PFSK-1 (cell line): ENCODE results near the gene PLCL2.

Experiments used
- FOXP2 ChIP-seq: optimal IDR thresholded peaks from 2 replicates; pipeline ENCODE3; 2011; ENCODE audit warnings: borderline replicate concordance, control low read depth, inconsistent platforms; ENCODE audit not compliant: insufficient read depth; ENCODE audit errors: extremely low read length, extremely low read depth
- POLR2AphosphoS5 ChIP-seq: IDR thresholded peaks from 2 replicates; pipeline ENCODE4 v1.6.1; 2012; ENCODE audit warnings: low read depth, mild to moderate bottlenecking, control low read depth, low read length, moderate library complexity
- SIN3A ChIP-seq: IDR thresholded peaks from 2 replicates; pipeline ENCODE4 v1.6.1; 2012; ENCODE audit warnings: mild to moderate bottlenecking, low read length, moderate library complexity, borderline replicate concordance; ENCODE audit not compliant: insufficient read depth
- TAF1 ChIP-seq: IDR thresholded peaks from 2 replicates; pipeline ENCODE4 v1.6.1; 2012; ENCODE audit warnings: low read length, control low read depth, borderline replicate concordance; ENCODE audit not compliant: insufficient read depth
- TF ChIP-seq, protein P1 (sequence below), 2 experiments: IDR thresholded peaks; 2 replicates each; pipeline versions ENCODE4 v1.6.1 to v1.8.0; 2011 to 2012; ENCODE audit warnings: low read depth in 2 of 2, low read length in 2 of 2, control low read depth in 1 of 2, inconsistent platforms in 1 of 2, mild to moderate bottlenecking in 1 of 2, moderate library complexity in 1 of 2; ENCODE audit not compliant: insufficient read depth in 1 of 2

PLCL2 gene

DNA sequence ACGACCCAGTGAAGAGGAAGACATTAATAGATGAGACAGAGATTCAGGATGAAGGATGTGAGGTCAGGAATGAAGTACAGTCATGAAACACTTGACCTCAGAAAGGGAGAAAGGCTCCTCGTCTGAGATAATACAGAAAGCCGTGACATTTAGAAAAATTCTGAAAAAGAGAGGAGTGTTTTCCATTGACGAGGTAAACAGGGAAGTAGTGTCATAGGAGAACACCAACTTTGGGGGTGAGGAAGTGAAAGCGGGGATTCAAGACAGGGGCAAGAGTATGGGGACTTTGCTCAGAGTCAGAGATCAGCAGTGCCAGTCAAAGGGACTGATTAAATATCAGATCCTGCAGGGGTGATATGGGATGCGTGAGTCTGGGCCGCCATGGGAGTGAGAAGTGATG is 160.9 kb downstream of the PLCL2 start:
- TF ChIP-seq, protein P1, sequence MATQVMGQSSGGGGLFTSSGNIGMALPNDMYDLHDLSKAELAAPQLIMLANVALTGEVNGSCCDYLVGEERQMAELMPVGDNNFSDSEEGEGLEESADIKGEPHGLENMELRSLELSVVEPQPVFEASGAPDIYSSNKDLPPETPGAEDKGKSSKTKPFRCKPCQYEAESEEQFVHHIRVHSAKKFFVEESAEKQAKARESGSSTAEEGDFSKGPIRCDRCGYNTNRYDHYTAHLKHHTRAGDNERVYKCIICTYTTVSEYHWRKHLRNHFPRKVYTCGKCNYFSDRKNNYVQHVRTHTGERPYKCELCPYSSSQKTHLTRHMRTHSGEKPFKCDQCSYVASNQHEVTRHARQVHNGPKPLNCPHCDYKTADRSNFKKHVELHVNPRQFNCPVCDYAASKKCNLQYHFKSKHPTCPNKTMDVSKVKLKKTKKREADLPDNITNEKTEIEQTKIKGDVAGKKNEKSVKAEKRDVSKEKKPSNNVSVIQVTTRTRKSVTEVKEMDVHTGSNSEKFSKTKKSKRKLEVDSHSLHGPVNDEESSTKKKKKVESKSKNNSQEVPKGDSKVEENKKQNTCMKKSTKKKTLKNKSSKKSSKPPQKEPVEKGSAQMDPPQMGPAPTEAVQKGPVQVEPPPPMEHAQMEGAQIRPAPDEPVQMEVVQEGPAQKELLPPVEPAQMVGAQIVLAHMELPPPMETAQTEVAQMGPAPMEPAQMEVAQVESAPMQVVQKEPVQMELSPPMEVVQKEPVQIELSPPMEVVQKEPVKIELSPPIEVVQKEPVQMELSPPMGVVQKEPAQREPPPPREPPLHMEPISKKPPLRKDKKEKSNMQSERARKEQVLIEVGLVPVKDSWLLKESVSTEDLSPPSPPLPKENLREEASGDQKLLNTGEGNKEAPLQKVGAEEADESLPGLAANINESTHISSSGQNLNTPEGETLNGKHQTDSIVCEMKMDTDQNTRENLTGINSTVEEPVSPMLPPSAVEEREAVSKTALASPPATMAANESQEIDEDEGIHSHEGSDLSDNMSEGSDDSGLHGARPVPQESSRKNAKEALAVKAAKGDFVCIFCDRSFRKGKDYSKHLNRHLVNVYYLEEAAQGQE (IDR thresholded peaks at IDR 0.05; ENCODE audit: insufficient read depth in 1 of 2, low read depth in 2 of 2, low read length in 2 of 2), result no peak
- TF ChIP-seq FOXP2 (no peak), POLR2AphosphoS5 (no peak), SIN3A (no peak), TAF1 (no peak)

DNA sequence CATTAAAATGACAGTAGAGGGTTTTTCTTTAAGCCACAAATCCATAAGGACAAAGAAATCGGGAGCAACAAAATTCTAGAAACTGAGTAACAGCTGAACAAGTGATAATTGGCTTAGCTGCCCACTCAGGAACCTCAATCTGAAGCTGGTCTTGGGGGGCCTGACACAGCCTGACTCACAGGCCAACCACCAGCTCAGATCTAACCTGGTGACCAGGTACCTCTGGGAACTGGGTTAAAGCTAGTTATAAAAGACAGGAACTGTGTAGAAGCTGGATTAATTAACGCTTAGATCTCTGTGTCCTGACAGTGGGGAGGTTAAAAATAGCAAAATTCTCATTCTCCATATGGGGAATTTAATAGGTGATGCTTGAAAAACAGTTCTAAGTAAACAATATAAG is 161.9 kb downstream of the PLCL2 start:
- TF ChIP-seq TAF1 (no peak), SIN3A (no peak), FOXP2 (no peak)

DNA sequence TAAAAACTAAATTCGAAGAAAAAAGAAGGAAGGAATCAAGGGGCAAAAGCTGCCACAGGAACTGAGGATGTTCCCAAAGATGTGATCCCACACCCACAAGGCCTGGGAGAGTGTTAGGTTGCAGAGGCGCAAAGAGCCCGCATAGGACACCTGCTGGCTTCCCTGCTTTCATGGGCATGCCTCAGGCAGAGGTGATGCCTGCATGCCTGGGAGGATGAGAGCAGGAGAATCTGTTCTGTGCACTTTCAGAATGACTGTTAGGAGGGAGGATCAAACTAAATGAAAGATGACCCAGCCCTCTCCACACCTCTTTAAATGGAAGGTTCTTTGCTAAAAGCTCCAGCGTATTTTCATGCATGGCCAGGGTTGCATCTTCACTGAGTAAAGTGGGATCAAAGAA is 162.4 kb downstream of the PLCL2 start:
- TF ChIP-seq SIN3A (no peak), FOXP2 (no peak), POLR2AphosphoS5 (no peak), TAF1 (no peak)
- TF ChIP-seq, protein P1 (IDR thresholded peaks at IDR 0.05; ENCODE audit: insufficient read depth in 1 of 2, low read depth in 2 of 2, low read length in 2 of 2), result no peak

DNA sequence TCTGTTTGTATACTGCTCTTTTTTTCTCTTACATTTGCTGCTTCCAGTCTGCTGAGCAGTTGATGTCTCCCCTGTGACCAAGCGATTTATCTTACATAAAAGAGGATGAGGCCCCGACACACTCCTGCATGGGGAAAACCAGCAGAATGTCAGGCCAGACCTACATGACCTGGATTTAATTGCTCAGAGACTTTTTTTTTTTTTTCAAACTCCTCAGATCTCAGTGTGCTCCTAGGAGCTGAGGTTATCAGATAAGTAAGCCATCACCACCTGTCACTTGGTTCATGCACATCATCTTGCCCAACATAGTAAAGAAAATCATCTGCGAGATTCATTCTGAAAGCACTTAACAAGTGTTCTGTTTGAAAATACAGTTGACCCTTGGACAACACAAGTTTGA is 163.1 kb downstream of the PLCL2 start:
- TF ChIP-seq TAF1 (no peak), FOXP2 (no peak), SIN3A (no peak), POLR2AphosphoS5 (no peak)
- TF ChIP-seq, protein P1 (IDR thresholded peaks at IDR 0.05; ENCODE audit: insufficient read depth in 1 of 2, low read depth in 2 of 2, low read length in 2 of 2), result no peak

DNA sequence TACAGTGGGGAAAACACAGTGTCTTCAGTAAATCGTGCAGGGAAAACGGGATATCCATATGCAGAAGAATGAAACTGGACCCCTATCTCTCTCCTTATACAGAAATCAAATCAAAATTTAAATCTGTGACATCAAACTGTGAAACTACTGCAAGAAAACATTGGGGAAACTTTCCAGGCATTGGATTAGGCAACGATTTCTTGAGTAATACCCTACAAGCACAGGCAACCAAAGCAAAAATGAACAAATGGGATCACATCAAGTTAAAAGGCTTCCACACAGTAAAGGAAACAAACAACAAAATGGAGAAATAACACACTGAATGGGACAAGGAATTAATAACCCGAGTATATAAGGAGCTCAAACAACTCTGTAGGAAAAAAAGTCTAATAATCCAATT is 165.3 kb downstream of the PLCL2 start:
- TF ChIP-seq FOXP2 (no peak), TAF1 (no peak)

DNA sequence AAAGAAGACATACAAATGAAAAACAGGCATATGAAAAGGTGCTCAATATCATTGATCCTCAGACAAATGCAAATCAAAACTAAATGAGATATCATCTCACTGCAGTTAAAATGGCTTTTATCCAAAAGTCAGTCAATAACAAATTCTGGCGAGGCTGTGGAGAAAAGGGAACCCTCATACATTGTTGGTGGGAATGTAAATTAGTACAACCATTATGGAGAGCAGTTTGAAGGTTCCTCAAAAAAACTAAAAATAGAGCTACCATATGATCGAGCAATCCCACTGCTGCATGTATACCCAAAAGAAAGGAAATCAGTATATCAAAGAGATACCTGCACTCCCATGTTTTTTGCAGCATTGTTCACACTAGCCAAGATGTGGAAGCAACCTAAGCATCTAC is 165.8 kb downstream of the PLCL2 start:
- TF ChIP-seq POLR2AphosphoS5 (no peak), SIN3A (no peak), TAF1 (no peak), FOXP2 (no peak)
- TF ChIP-seq, protein P1 (IDR thresholded peaks at IDR 0.05; ENCODE audit: insufficient read depth in 1 of 2, low read depth in 2 of 2, low read length in 2 of 2), result no peak
